GM19372 (cell line): ENCODE results near the gene PPP1R14D.

Experiments
- ATAC-seq: cut with Tn5 transposase; IDR thresholded peaks from one replicate; pipeline ENCODE4 v1.9.1; 2021; ENCODE audit warnings: mild to moderate bottlenecking, low read depth, moderate library complexity; ENCODE audit not compliant: unreplicated experiment

The PPP1R14D gene

DNA sequence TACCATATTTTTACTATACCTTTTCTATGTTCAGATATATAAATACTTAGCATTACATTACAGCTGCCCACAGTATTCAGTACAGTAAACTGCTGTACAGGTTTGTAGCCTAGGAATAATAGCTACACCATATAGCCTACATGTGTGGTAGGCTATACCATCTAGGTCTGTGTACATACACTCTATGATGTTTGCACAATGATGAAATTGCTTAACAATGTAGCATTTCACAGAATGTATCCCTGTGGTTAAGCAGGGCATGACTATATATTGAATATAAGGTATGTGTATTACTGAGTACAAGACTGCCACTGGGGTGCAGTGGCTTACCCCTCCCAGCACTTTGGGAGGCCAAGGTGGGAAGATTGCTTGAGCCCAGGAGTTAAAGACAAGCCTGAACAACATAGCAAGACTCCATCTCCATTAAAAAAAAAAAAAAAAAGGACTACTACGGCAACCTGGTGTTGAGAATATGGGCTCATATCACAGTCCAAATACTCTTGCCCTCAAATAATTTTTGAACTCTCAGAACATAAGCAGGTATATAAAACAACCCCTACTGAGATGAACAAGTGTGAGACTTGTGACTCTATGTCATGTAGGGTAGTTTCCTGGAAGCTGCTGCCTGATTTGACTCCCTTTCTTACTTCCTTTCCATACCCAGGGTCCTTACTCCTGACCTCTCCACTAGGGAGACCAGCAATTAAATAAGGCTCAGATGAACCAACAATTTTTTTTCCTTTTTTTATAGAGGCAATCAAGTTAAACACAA, 4.8 kb downstream of the PPP1R14D start:
- ATAC-seq, result no peak

DNA sequence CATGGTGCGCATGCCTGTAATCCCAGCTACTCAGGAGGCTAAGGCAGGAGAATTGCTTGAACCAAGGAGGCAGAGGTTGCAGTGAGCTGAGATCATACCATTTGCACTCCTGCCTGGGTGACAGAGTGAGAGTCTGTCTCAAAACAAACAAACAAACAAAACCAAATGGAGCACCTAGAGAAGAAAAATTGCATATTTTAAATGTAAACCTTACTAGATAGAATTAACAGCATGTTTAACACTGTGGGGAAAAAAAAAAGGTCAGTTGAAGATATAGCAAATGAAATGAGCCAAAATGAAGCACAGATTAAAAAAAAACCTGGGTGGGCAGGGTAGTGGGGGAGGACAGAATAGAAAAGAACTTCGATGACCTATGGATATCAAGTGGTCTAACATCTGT, 7.3 kb downstream of the PPP1R14D start:
- ATAC-seq, result no peak

DNA sequence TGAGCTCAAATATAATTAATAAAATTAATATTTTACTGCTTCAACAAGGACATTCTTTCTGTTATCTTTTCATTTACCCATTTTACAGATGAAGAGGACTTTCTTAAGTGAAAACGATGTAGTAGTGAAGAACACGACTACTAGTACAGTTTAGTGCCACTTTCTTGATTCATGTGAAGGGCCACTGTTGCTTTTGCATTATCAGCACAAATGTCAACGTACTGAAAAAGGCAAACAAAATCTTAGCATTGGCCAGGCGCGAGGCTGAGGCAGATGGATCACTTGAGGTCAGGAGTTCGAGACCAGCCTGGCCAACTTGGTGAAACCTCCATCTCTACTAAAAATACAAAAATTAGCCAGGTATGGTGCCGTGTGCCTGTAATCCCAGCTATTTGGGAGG, 9.5 kb downstream of the PPP1R14D start:
- no peak for ATAC-seq

DNA sequence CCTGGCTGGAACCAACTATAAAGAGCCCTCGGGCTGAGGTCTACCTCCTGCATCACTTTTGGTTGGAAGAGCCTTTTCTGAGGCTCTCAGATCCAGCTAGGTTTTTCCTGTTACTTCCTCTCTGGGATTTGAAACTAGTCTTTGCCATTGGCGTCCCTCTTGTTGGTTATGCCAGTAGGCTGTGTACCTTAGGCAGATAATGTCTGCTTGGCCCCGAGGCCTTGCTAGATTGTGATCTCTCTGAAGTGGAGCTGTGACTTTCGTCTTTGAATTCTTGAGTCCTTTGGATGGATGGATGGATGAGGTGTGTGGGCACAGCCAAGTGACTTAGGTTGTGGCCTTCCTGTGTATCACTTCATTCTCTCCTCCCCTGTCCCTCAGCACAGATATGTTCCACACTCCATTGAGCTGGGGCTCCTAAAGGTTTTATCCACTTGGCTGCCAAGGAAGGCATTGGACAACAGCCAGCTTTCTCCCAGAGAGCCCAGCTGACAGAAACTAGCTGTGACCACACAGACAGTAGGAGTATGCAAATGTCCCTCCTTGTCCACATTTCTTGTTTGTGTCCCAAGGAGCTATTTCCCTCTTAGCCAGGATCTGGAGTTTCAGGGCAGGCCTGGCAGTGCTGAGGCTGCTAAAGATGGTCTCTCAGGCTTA, 13.3 kb downstream of the PPP1R14D start:
- ATAC-seq, result no peak

DNA sequence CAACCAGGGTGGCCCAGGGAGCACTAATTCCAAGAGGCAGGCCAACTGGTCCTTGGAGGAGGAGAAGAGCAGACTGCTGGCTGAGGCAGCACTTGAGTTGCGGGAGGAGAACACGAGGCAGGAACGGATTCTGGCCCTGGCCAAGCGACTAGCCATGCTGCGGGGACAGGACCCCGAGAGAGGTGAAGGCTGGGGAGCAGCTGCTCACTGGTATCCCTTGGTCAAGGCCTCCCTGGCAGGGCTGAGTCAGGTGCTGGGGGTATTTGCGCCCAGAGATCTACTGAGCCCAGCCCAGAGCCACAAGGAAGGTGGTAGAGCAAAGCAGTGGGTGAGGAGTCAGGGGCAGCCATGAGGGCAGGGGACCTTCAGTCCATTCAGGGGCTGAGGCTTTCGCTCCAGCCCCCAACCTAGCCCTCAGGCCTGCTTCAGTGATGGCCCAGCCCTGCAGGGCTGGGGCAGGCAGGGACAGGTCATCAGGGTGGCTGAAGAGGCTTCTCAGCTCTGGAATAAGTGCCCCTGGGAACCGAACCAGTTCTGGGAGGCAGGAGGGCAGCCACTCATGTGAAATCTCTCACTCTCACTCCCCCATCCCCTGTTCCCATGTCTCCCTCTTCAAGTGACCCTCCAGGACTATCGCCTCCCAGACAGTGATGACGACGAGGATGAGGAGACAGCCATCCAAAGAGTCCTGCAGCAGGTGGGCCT, 15.6 kb downstream of the PPP1R14D start:
- no peak for ATAC-seq

DNA sequence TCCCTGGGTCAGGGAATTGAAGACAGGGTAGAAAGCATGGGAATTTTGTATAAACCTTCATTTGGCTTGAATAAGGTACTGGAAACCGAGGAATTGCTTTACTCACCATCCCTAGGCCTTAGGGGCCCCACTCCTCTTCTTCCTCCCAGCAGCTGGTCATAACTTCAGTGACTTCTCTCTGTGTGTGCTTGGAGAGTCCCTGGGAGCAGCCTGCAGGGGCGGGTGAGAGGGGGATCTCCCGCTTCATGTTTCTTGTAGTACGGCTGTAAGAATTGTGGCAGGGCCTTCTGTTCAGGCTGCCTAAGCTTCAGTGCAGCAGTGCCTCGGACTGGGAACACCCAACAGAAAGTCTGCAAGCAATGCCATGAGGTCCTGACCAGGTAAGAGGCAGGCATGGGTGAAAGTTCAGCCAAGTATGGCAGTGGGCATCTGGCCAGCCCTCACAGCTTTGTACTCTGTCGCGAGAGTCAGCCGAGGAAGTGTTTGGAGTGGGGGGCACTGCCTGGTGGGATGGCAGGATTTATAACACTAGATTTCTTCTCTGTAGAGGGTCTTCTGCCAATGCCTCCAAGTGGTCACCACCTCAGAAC, 19.6 kb downstream of the PPP1R14D start:
- ATAC-seq, result no peak

DNA sequence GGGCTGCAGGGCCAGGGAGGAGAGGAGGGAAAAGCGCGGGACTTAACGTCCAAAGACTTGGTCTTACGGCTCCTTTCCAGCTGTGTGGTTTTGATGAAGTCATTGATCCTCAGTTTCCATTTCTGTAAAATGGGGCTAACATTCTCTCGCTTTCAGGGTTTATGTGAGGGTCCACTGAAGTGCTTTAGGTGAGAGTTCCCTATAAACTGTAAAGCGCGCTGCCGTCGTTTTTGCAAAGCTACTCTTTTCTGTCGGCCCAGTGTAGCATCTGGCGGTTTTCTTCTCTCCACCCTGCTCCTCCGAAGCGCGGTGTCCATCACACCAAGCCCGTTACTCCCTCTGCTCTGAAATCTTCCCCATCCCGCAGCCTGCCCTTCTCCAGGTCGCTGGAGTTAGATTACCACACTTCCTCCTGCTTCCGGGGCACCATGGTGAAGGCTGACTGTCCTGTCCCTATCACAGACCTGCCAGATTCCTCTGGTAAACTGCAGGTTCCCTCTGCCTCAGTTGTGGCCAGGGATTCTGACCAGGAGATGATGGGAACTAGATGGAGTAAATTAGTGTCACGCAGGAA, 20.5 kb downstream of the PPP1R14D start:
- no peak for ATAC-seq

DNA sequence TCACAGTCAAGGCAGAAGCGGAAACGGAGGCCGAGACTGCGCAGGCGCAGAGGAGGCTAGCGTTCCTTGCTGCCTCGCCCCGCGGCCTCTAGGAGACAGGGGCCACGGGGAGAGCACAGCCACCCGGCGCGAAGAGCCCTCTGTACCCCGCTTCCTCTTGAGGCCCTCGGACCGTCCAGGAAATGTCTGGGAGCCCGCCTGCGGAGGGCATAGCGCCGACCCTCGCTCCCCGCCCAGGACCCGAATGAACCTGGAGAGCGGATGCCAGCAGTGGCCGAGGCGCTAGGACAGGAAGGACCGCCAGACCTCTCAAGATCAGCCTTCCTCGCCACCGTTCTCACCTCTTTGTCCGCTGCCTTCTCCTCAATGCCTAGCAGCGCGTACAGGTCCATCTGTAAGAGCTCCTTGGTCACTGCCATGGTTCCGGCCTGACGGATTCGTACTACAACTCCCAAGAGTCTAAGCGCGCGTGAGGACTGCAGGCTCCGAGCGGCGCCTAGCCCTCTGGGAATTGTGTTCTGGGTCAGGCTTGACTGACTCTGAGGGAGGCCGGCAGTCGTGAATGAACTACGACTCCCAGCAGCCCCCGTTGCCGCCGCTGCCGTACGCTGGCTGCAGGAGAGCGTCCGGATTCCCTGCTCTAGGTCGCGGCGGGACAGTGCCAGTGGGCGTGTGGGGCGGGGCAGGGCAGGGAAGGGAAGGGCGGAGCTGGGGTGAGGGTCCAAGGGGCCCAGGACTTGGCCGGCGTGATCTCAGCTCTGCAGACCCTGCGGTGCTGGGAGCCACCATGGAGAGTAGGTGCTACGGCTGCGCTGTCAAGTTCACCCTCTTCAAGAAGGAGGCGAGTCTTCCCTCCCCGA, 21.2 kb downstream of the PPP1R14D start, which contains the start of the genes DNAJC17 and ZFYVE19:
DNAJC17 (minus strand) TSS at position 446 of the 860 bp plus-strand sequence; CDS start at position 419, 27 bp downstream.
ZFYVE19 (plus strand) TSS at position 62 of the 860 bp plus-strand sequence; CDS start at position 563, 501 bp downstream.
- peak; percentile 92 for ATAC-seq

DNA sequence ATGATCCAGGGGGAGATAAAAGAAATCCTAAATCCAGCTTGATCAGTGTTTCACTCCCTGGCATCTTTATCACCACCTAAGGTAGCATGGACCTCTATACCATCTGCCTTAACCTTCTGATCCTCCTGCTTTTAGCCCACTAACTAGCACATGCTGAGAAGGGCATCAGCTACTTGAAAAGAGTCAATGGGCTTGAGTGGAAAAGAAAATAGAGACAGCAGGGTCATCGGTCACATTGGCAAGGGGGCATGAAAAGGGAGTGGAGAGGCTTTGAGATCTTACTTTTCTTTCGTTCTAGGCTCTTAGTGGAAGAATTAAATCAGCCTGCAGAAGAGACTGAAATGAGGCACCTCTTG, 21.9 kb downstream of the PPP1R14D start:
- no peak for ATAC-seq

DNA sequence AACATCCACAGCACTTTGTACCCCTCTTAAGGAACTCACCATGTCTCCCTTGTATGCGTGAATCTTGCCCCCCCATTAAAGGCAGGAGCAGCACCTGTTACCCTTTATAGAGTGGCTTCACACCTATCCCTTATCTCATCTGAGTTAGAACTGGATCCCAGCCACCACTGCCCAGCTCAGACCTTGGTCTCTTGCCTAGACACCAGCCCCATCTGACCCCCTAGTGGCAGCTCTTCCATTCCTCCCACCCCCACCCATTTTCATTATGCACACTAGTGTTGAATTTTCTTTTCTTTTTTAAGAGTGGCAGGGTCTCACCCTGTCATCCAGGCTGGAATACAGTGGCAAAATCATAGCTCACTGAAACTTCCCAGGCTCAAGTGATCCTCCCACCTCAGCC, 24.8 kb downstream of the PPP1R14D start:
- ATAC-seq, result no peak

DNA sequence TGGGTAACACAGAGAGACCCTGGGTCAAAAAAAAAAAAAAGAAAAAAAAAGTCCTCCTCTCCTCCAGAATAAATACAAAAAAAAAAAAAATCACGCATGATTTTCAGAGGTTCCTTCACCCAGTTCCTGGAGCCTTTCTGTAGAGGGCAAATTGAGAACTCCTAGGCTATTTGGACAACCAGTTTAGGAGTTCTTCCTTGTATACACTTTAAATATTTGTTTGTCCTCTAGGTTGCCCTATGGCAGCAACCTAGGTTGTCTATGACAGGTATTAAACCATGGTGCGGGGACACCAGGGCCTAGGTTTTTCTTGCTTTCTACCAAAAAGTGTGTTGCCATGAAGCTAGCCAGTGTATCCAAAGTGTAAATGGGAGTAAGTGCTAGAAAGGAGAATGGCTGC, 25.4 kb downstream of the PPP1R14D start:
- no peak for ATAC-seq

DNA sequence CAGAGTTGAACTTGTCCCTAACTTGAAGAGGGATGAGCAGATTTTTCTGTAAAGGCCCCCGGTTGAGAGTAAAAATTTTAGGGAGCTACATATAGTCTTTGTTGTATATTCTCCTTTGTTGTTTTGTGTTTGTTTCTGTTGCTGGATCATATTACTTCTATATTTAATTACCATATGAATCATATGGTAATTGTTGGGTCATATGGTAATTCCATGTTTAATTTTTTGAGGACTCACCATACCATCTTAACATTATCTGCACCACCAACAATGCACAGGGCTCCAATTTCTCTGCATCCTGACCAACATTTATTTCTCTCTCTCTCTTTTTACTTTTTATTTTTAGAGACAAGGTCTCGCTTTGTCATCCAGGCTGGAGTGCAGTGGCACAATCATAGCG, 29.0 kb downstream of the PPP1R14D start:
- ATAC-seq, result no peak

DNA sequence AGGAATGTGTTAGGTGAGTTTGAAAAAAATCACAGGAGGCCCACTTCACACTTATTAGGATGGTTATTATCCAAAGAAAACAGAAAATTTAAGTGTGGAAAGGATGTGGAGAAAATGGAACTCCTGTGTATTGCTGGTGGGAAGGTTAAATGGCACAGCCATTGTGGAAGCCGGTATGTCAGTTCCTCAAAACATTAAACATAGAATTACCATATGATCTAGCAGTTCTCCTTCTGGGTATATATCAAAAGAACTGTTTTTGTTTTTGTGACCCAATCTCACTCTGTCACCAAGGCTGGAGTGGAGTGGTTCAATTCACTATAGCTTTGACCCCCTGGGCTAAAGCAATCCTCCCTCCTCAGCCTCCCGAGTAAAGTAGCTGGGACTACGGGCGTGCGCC, 32.0 kb downstream of the PPP1R14D start:
- no peak for ATAC-seq

DNA sequence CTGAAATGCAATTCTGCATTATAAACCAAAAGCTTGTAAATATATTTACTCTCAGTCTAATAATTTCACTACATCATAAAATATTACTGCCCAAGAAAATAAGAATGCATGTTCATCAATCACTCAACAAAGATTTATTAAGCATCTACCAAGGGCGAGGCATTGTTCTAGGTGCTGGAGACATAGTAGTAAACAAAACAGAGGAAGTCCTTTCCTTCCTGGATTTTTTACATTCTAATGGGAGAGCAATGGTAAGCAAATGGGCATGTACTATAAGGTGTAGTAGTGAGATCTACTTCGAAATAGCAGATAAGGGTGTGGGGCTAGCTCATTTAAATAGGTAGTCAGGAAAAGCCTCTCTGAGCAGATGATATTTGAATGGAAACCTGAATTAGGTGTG, 32.5 kb downstream of the PPP1R14D start:
- ATAC-seq, result no peak

DNA sequence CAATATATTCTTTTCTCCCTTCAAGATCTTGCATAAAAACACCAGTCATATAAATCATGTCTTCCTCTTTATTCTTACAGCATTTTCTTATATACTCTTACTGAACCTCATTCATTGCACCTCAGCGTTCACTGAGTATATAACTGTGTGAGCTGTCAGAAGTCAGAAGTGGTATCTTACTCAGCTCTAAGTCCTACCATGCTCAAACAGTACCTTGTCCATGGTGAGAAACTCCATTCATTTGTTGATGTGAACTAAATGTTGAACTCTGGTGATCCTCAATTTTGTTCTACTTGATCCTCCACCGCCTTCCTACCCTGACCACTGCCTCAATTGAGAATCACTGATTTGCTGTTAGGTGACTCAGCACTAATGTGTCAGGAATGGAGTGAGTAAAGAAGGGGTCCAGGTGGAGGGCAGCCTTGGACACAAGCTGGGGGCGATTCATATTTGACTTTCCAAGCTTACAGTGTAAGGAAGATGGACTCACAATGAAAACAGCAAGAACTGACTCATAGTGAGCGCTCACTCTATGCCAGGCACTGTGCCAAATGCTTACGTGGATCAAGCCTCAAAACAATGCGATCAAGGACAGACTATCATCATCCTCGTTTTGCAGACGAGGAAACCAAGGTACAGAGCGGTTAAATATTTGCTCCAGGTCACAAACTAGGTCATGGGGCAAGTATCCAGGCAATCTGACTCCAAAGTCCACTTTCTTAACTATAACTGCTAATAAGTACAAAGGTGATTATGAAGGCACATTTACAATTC, 35.1 kb downstream of the PPP1R14D start:
- no peak for ATAC-seq

DNA sequence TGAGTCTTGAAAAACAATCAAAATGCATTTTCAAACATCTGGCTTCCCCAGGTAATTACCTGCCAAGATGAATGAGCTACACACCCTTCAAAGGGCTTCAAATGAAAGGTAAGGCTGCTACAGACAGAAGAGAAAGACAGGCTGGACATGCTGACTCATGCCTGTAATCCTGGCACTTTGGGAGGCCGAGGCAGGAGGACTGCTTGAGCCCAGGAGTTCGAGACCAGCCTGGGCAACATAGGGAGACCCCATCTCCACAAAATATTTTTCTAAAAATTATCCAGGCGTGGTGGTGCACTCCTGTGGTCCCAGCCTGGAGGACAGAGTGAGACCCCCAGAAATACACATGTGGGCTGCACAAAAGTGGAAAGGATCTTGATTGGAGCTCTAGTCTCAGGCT, 36.1 kb downstream of the PPP1R14D start:
- ATAC-seq, result no peak

DNA sequence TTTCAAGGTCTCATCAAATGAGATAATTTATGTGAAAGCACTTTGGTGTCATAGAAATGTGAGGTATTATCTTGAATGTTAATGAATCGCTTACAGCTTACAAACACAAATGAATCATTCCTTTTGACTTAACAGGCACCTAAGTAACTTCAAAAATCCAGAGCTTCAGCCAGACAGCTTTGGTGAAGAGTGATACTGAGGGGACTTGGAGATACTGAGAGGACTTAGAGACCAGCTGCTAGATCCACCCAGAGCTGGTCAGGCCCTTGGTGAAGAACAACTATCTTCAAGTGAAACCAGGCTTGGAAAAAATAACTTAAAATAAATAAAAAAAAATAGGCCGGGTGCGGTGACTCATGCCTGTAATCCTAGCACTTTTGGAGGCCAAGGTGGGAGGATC, 37.8 kb downstream of the PPP1R14D start:
- ATAC-seq, result no peak

DNA sequence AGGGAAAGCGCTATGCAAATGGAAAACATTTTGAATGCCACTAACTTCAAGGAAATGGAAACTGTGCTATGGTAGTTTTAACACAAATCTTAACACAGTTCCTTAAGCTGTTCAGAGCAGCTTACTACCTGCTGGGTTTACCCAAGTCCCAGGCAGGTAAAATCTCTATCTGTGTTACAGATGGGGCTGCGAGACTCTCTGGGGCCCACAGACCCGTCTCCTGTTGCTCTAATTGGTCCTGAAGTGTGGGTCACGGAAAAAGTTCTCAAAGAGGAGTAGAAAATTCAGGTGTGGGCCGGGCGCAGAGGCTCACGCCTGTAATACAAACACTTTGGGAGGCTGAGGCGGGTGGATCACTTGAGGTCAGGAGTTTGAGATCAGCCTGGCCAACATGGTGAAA, 38.5 kb downstream of the PPP1R14D start:
- no peak for ATAC-seq

DNA sequence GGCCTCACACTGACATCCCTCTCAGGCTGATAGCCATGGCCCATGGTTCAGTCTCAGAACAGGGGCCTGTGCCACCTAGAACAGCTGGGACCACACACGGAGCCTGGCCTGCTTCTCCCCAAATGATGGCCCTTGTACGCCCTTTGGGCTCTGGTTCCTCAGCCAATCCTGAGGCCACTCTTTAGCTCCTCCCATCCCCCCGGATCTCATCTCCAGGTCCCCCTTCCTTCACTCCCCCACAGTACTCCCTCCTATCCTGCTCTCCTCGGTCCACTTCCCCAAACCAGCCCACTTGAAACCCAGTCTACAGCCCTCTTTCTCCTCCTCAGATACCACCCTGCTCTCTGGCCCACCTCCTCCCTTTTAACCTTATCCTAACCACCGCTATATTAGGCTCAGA, 39.4 kb downstream of the PPP1R14D start:
- no peak for ATAC-seq
